ENCODE measurements around the gene REG1A.

REG1A gene

GRCh38 chr2:79103214-79103613 is 17.1 kb upstream of the REG1A start:
- TF ChIP-seq JUND (IDR thresholded peaks at IDR 0.05; ENCODE audit: low read depth): no peak
- no peak for DNase-seq (ENCODE audit: low read depth in 1 of 2, low spot score in 1 of 2)
- in situ Hi-C loops (cut with HindIII; ENCODE audit: low pct_unique_long_range_greater_than_20kb, low sequenced_read_pairs): no loop called here

- no peak for TF ChIP-seq JUND (IDR thresholded peaks at IDR 0.05; ENCODE audit: low read depth)
- in situ Hi-C loops (cut with HindIII; ENCODE audit: low pct_unique_long_range_greater_than_20kb, low sequenced_read_pairs): no loop called here
- no peak for DNase-seq (ENCODE audit: low read depth in 1 of 2, low spot score in 1 of 2)
Observed at GRCh38 chr2:79105259-79105658, 15.0 kb upstream of the REG1A start.

GRCh38 chr2:79112269-79112668 is 8.0 kb upstream of the REG1A start:
- in situ Hi-C loops (cut with HindIII; ENCODE audit: low pct_unique_long_range_greater_than_20kb, low sequenced_read_pairs): no loop called here
- TF ChIP-seq JUND (IDR thresholded peaks at IDR 0.05; ENCODE audit: low read depth): no peak

GRCh38 chr2:79114797-79115494 is 5.3 kb upstream of the REG1A start:
- in situ Hi-C loops (cut with HindIII; ENCODE audit: low pct_unique_long_range_greater_than_20kb, low sequenced_read_pairs): no loop called here
- DNase-seq (ENCODE audit: low read depth in 1 of 2, low spot score in 1 of 2): no peak
- TF ChIP-seq JUND (IDR thresholded peaks at IDR 0.05; ENCODE audit: low read depth): no peak

More at GRCh38 chr2:79112269-79112668, 8.0 kb upstream of the REG1A start:
- DNase-seq (ENCODE audit: low read depth in 1 of 2, low spot score in 1 of 2): no peak

GRCh38 chr2:79116997-79117928 is 3.0 kb upstream of the REG1A start:
- no peak for TF ChIP-seq JUND (IDR thresholded peaks at IDR 0.05; ENCODE audit: low read depth)
- in situ Hi-C loops (cut with HindIII; ENCODE audit: low pct_unique_long_range_greater_than_20kb, low sequenced_read_pairs): no loop called here
- DNase-seq (ENCODE audit: low read depth in 1 of 2, low spot score in 1 of 2): no peak

GRCh38 chr2:79122676-79123075 is 2.4 kb downstream of the REG1A start:
- TF ChIP-seq JUND (IDR thresholded peaks at IDR 0.05; ENCODE audit: low read depth): no peak
- in situ Hi-C loops (cut with HindIII; ENCODE audit: low pct_unique_long_range_greater_than_20kb, low sequenced_read_pairs): no loop called here
- no peak for DNase-seq (ENCODE audit: low read depth in 1 of 2, low spot score in 1 of 2)

- in situ Hi-C loops (cut with HindIII; ENCODE audit: low pct_unique_long_range_greater_than_20kb, low sequenced_read_pairs): no loop called here
- TF ChIP-seq JUND (IDR thresholded peaks at IDR 0.05; ENCODE audit: low read depth): no peak
- no peak for DNase-seq (ENCODE audit: low read depth in 1 of 2, low spot score in 1 of 2)
Observed at GRCh38 chr2:79124907-79125720, 4.8 kb downstream of the REG1A start.

- TF ChIP-seq JUND (IDR thresholded peaks at IDR 0.05; ENCODE audit: low read depth): no peak
- no peak for DNase-seq (ENCODE audit: low read depth in 1 of 2, low spot score in 1 of 2)
- in situ Hi-C loops (cut with HindIII; ENCODE audit: low pct_unique_long_range_greater_than_20kb, low sequenced_read_pairs): no loop called here
Observed at GRCh38 chr2:79125721-79125985, 5.4 kb downstream of the REG1A start.

- in situ Hi-C loops (cut with HindIII; ENCODE audit: low pct_unique_long_range_greater_than_20kb, low sequenced_read_pairs): no loop called here
- no peak for DNase-seq (ENCODE audit: low read depth in 1 of 2, low spot score in 1 of 2)
- TF ChIP-seq JUND (IDR thresholded peaks at IDR 0.05; ENCODE audit: low read depth): no peak
Observed at GRCh38 chr2:79128406-79128805, 8.1 kb downstream of the REG1A start.

- no peak for TF ChIP-seq JUND (IDR thresholded peaks at IDR 0.05; ENCODE audit: low read depth)
- DNase-seq (ENCODE audit: low read depth in 1 of 2, low spot score in 1 of 2): no peak
- in situ Hi-C loops (cut with HindIII; ENCODE audit: low pct_unique_long_range_greater_than_20kb, low sequenced_read_pairs): no loop called here
Observed at GRCh38 chr2:79129260-79129659, 9.0 kb downstream of the REG1A start.

GRCh38 chr2:79129804-79130203 is 9.5 kb downstream of the REG1A start:
- TF ChIP-seq JUND (IDR thresholded peaks at IDR 0.05; ENCODE audit: low read depth): no peak
- DNase-seq (ENCODE audit: low read depth in 1 of 2, low spot score in 1 of 2): no peak
- in situ Hi-C loops (cut with HindIII; ENCODE audit: low pct_unique_long_range_greater_than_20kb, low sequenced_read_pairs): no loop called here

GRCh38 chr2:79131687-79132086 is 11.4 kb downstream of the REG1A start:
- DNase-seq (ENCODE audit: low read depth in 1 of 2, low spot score in 1 of 2): peak in 1 of 2 experiments; percentile 1
- in situ Hi-C loops (cut with HindIII; ENCODE audit: low pct_unique_long_range_greater_than_20kb, low sequenced_read_pairs): no loop called here
- TF ChIP-seq JUND (IDR thresholded peaks at IDR 0.05; ENCODE audit: low read depth): no peak

- in situ Hi-C loops (cut with HindIII; ENCODE audit: low pct_unique_long_range_greater_than_20kb, low sequenced_read_pairs): no loop called here
- no peak for TF ChIP-seq JUND (IDR thresholded peaks at IDR 0.05; ENCODE audit: low read depth)
- DNase-seq (ENCODE audit: low read depth in 1 of 2, low spot score in 1 of 2): no peak
Observed at GRCh38 chr2:79138385-79138784, 18.1 kb downstream of the REG1A start.
